Measurements from ENCODE around the gene SPTLC2. TPM values are rescaled to one million over a fixed set of nuclear protein-coding genes. Genes with fewer than 3 reads are reported as not detected.

The SPTLC2 gene
- total and polyA plus RNA-seq, 2 of the 8 experiments (the other 6 are each of a cell fraction or from before 2014, with no cell fraction given), result 8.9 to 35.1 TPM

DNA sequence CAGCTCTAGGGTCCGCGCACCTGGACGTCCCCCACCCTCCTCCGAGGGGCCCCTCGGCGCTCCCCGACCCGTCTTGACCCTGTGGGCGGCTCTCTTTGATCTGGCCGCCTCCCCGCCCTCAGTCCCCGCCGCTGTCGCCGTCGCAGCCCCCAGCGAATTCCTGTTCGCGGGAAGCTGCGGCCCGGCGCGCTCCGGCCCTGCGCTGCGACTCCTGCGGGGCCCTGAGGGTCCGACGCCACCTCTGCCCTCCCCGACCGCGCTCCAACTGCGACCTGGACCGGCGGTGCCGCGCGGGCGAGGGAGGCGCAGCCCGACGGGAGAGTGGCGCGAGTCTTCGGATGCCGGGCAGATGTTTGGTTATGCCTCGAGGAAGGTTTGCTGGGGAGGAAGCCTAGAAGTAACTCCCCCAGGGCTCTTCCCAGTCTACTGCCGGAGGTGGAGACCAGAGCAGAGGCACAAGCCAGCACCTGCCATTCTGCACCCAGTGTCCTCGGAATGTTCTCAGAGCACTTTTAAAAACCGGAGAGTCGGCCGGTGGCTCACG lies 117.4 kb downstream of the SPTLC2 start (continued):
- TF ChIP-seq EP300 (IDR thresholded peaks at IDR 0.05; ENCODE audit: borderline replicate concordance in 1 of 2, low read depth in 2 of 2, low read length in 2 of 2), result no peak
- no peak for TF ChIP-seq GABPA (IDR thresholded peaks at IDR 0.05; ENCODE audit: borderline replicate concordance, insufficient read depth, low read length)
- TF ChIP-seq, protein P1, sequence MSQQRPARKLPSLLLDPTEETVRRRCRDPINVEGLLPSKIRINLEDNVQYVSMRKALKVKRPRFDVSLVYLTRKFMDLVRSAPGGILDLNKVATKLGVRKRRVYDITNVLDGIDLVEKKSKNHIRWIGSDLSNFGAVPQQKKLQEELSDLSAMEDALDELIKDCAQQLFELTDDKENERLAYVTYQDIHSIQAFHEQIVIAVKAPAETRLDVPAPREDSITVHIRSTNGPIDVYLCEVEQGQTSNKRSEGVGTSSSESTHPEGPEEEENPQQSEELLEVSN (IDR thresholded peaks at IDR 0.05), result peak; percentile 61
- no peak for TF ChIP-seq JUND (IDR thresholded peaks at IDR 0.05; ENCODE audit: low read length)
